ENCODE data around the gene ABCB1.

GRCh38 chr7:87473986-87474385, 126.7 kb downstream of the ABCB1 start:
- TF ChIP-seq POLR2A (IDR thresholded peaks at IDR 0.05; ENCODE audit: low read length) (no peak), GATA1 (IDR thresholded peaks at IDR 0.05; ENCODE audit: low read depth, low read length) (no peak)

Data from erythroblast (primary cell).